HG03139 (cell line): ENCODE results near the gene CAMK2D.
"Not testable (repeated sequence)": the region's sequence is repeated elsewhere in the genome, so short reads cannot be mapped to it uniquely, and the experiment has no call there.

Experiments used
- ATAC-seq: cut with Tn5 transposase; IDR thresholded peaks from one replicate; pipeline ENCODE4 v1.9.1; 2021; ENCODE audit not compliant: unreplicated experiment

The CAMK2D gene

DNA sequence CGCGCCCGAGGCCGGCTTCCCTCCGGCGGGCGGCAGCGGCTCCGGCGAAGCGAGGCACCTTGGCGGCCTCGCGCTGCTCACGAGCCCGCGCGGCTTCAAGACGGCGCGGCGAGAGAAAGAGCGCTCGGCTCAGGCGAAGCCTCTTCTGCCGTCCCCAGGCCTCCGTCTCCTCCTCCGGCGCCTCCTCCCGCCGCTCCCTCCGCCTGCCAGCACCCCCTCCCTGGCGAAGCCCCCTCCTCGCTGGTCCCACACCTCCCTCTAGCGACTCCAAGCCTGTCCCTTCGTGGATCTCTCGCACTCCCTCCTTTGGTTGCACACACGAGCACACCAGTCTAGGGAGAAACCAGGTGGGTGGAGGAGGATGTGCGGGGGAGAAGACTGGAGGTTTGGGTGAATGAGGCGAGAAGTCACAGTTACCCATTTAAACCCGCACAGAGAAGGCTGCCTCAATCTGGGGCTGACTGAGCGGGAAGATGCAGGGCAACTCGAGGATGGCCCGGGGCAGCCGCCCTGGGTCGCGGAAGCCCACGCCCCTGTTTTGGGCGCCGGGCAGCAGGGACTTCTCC lies at the start of gene CAMK2D:
Gene CAMK2D (minus strand): TSS at position 119 of the 566 bp plus-strand sequence. CDS start 670 bp downstream, outside the sequence.
- peak; percentile 43 for ATAC-seq

DNA sequence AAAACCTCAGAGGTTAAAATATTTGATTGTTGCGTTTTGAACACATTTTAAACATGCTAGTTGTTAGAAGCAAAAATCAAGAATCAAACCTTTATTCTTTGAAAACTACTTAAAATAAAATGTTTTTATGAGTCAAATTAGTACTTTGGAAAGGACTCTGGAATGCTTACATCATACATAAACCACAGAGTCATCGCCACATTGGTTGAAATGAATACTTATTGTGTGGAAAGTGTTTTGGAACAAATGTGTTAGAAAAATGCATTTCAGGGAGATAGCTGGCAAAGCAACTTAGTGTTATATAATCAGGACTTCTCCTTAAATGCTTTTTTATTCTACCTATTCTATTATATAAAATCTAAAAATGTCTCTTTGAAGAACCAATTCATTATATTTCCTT lies 49.4 kb upstream of the CAMK2D start:
- ATAC-seq = no peak

DNA sequence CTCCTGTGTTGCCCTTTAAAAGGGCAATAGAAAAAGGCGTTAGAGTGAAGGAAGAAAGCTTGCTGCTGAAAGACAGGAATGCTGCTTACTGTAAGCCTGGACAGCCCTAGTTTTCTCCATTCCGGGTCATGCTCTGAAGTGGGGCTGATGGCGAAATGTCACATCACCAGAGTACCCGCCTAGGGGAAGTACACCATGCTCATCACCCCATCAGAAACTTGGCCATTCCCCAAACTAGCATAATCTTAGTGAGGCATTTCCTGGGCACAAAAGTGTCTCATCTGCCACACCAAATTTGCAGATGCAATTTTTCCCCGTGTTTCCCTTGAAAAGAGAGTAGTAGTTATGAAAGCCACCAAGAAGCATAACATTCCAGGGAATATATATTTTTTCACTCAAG lies 47.8 kb upstream of the CAMK2D start:
- ATAC-seq = no peak

DNA sequence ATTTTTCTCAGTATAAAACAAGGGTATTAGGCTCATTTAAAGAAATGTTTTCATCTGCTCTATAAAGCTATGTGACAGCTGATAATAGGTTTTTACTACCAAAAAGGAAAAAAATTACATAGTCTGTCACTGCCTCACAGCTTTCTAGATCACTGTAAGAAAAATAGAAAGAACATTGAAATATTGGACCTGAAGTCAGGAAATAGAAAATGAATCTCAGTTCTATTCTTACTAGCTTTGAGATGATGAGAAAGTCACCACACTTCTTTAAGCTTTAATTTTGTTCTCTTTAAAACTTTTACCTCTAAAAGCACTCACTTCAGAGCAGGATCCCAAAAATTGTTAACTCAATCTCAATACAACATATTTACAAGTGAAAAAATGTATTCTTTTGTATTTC lies 45.3 kb upstream of the CAMK2D start:
- ATAC-seq = no peak

DNA sequence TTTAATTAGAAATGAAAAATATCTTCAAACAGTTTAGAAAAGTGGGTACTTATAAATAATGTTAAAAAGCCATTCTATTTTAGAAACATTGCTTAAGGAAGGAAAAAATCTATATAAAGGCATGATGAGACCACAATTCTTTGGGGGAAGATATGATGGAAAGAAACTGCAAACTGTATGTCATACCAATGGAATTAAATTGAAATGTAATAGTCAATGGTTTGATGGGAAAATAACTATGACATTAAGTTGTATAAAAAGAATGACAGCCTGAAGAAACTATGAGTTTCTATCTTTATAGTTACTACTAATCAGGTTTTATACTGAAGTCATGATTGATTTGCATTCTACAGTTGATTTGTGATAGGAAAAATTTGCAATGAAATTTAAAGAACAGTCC lies 40.3 kb upstream of the CAMK2D start:
- ATAC-seq = no peak

DNA sequence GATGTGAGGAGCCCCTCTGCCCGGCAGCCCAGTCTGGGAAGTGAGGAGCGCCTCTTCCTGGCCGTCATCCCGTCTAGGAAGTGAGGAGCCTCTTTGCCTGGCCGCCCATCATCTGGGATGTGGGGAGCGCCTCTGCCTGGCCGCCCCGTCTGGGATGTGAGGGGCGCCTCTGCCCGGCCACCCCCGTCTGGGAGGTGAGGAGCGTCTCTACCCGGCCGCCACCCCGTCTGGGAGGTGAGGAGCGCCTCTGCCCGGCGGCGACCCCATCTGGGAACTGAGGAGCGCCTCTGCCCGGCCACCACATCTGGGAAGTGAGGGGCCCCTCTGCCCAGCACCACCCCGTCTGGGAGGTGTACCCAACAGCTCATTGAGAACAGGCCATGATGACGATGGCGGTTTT lies 34.8 kb upstream of the CAMK2D start:
- ATAC-seq = not testable (repeated sequence)

DNA sequence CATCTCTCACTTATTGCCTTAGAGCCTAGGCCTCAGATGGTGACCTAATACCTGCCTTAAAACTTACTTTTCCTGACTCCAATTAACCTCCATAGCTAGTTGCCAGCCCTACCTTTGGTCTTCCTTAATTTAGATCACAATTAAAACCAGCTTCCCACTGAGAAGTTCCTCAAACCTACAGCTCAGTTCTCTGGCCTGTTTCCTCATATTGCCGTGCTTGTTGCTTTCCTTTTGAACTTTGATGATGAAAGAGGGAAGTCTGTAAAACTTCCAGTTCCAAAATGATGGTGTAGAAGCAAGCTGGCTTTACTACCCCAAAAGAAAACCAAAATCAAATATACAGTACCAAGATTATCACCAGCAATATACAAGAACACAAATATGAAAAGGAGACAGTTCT lies 28.9 kb upstream of the CAMK2D start:
- no peak for ATAC-seq

GRCh38 chr4:113788888-113789287 lies 27.4 kb upstream of the CAMK2D start:
- ATAC-seq = no peak

DNA sequence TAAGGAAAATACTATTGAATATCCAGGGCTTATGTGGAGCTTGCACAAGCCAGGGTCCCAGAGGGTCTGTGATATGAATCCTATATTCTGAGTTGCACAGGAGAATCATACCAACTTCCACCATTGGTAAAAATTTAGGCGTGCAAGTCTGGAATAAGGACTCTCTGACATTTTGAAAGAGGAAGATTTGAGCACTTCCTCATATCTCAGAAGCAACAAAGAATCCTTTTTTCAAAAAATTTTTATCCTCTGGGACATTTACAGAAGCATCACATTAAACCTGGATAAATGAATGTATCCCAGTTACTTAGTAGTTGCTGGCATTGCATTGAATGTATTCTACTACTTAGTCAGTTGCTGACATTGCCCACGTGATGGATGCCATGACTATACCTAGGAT lies 24.2 kb upstream of the CAMK2D start:
- no peak for ATAC-seq

DNA sequence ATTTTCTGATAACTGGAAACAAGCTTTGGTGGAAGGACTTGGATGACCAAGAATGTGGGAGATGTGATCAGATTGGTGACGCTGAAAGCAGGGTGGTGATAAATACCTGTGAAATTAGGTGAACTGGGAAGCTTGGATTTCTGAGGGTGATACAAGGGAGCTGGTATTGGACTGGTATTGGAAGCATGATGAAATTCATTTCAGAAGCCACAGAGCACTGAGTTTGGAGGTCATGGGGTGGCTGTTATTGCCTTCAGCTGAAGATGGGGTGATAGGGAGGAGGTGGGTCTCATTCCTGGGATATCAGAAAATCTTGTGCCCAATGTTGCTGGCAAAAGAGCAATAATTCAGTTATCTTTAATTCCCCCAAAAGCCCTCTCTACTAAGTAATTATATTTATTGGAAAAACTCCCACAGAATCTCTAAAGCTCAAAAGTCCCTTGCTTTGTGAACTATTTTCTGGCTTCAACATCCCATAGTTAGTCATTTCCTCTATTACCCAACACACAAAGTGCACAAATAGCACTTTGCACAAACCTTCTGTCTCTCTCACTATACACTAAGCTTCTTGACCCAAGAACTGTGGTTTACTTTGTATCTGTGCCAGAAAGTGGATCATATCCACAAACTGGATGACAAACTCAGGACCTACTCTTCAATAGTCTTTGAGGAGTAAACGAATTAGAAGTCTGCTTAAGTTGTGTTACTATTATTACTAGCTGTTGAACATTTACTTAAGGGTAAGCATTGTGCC lies 23.1 kb upstream of the CAMK2D start:
- no peak for ATAC-seq

DNA sequence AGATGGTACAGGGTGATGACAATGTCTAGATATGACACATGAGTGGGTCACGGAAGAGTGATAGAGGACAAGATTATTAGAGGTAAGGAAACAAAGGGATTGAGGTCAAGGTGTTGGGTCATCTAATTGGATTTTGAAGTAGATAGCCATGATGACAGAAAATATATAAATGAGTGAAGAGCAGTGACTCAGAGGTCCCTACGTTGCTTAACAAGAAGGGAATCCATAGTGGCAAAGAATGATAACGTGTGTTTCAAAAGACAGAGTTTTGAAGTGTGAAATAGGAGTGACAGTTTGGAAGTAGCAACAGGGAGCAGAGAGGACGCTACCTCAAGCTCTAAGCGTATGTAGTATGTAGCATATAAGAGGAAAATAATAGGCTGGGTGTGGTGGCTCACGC lies 22.2 kb upstream of the CAMK2D start:
- ATAC-seq = no peak

- ATAC-seq = no peak
Observed at GRCh38 chr4:113783289-113783688, 21.8 kb upstream of the CAMK2D start.

DNA sequence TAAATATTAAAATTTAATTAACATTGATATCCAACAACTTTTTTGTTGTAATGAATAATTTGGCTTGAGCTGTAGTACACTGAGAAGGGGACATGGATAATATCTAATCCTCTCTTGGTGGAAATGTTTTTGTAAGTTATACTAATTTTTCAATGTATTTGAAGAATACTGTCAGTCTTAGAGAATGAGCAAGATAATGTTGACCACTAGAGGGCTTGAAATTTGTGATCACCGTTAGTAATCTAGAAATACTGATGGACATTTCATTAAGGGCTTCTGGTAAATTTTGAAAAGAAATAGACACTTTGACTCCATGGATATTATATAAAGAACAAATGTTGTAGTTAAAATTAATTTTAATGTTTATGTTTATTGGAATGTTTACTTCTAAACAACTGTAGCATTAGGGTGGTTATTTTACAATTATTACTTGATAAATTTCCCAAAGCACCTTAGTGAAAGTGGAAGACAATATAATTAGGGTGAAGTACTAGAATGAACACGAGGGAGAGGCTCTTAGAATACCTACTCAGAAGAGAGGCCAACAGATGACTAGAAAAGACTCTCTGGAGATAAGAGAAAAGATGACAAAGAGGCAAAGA lies 20.0 kb upstream of the CAMK2D start:
- ATAC-seq = no peak

DNA sequence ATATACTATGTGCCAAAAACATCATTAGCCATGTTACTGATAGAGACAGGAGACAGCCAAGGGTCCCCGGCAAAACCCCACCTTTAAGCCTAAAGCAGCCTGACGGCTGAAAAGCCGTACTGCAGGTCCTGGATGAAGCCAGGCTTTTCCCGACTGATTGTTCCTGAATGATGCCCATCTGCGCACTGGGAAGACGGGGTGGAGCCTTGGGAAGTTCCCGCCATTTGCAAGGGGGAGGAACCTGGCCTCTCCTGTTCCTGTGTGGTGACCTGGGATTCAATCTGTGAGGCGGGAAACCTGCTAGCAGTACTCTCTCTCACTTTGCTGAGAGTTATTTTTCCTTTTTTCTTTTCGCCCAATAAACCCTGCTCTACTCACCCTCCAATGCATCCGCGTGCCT lies 15.1 kb upstream of the CAMK2D start:
- ATAC-seq = no peak

DNA sequence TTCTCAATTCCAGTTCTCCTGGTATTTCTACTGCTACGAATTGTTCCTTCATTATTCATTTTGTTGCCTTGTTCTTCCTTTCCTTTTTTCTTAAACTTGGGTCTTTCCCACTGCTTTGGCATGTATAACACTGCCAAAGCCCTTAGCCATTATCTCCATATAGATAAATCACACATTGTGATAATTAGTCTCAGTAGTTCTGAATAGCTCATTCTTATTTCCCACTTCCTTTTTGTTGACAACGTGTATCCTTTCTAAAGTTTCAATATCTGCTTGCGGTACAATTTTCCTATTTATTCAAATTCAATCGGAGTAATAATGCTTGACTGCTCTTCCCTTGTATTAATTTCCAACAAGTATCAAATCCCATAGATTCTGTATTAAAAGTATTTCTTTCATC lies 14.5 kb upstream of the CAMK2D start:
- no peak for ATAC-seq

DNA sequence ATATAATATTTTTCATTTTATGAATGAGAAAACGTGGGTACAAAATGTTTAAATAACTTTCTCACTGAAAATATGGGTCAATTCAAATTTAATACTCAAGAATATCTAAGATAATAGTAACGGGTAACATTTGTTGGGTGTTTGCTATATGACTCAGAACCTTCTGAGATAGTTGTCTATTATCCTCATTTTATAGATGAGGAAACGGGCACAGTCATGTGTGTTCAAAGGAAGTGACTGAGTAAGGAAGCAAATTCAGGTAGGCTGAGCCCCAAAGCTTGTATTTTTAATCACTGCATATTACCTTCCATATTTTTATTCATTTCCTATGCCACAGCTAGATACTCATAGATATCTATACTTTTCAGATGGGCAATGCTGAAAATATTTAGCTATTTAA lies 12.2 kb upstream of the CAMK2D start:
- ATAC-seq = no peak

GRCh38 chr4:113773014-113773413 lies 11.5 kb upstream of the CAMK2D start:
- ATAC-seq = no peak

DNA sequence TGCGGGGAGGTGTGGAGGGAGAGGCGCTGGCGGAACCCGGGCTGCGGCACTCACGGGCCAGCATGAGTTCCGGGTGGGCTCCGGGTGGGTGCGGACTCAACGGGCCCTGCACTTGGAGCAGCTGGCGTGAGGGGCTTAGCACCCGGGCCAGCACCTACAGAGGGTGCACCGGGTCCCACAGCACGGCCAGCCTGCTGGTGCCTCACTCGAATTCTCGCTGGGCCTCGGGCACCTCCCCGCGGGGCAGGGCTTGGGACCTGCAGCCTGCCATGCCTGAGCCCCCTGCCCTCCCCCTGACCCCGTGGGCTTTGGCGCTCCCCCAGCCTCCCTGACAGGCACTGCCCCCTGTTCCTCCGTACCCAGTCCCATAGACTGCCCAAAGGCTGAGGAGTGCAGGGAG lies 10.8 kb upstream of the CAMK2D start:
- no peak for ATAC-seq

- ATAC-seq = no peak
Observed at GRCh38 chr4:113769744-113770143, 8.2 kb upstream of the CAMK2D start.

- no peak for ATAC-seq
Observed at GRCh38 chr4:113768952-113769351, 7.4 kb upstream of the CAMK2D start.

GRCh38 chr4:113766882-113767281 lies 5.3 kb upstream of the CAMK2D start:
- no peak for ATAC-seq

- no peak for ATAC-seq
Observed at GRCh38 chr4:113764720-113765264, 3.3 kb upstream of the CAMK2D start.
